CD4-positive, CD25-positive, alpha-beta regulatory T cell (primary cell): ENCODE data around the gene SCN8A. TPM values are rescaled to one million over a fixed set of nuclear protein-coding genes. Genes with fewer than 3 reads are reported as not detected.

Source experiments
- ATAC-seq, 2 donors: fragments of 150-1000 bp; cut with Tn5 transposase; one replicate each; pipeline ENCODE4 v1.10.0; 2021; ENCODE audit warnings: low read depth in 2 of 2, moderate number of reproducible peaks in 2 of 2, moderate library complexity in 1 of 2
- DNase-seq, 3 donors: peaks; one replicate each; pipeline versions ENCODE4 v3.0.0 to v3.0.0-alpha.2; 2012 to 2022; ENCODE audit warnings: mixed read lengths in 1 of 3
- H3K27ac ChIP-seq: one replicate; pipeline ENCODE4 v1.7.0; 2013; ENCODE audit warnings: mild to moderate bottlenecking, low read length; ENCODE audit not compliant: insufficient read depth, poor library complexity, severe bottlenecking
- H3K27me3 ChIP-seq: one replicate; pipeline ENCODE4 v1.7.0; 2013; ENCODE audit warnings: low read length; ENCODE audit not compliant: control insufficient read depth, insufficient read depth
- H3K36me3 ChIP-seq: one replicate; pipeline ENCODE4 v1.7.0; 2013; ENCODE audit warnings: mild to moderate bottlenecking, low read length, moderate library complexity; ENCODE audit not compliant: control insufficient read depth, insufficient read depth
- H3K4me1 ChIP-seq: 2 replicates; pipeline ENCODE4 v1.7.0; 2013; ENCODE audit warnings: mild to moderate bottlenecking, low read length; ENCODE audit not compliant: insufficient read depth, control insufficient read depth, poor library complexity, severe bottlenecking
- H3K4me3 ChIP-seq: one replicate; pipeline ENCODE4 v1.7.0; 2013; ENCODE audit warnings: low read depth, mild to moderate bottlenecking, low read length, moderate library complexity
- H3K9me3 ChIP-seq, 2 experiments: 1 replicate in 1 of 2; 2 replicates in 1 of 2; pipeline ENCODE4 v1.7.0; 2013; ENCODE audit warnings: low read length in 2 of 2, mild to moderate bottlenecking in 1 of 2, moderate library complexity in 1 of 2; ENCODE audit not compliant: control insufficient read depth in 2 of 2
- H3K27ac Mint-ChIP-seq, 3 donors: one replicate each; pipeline ENCODE4 v1.8.0; 2020 to 2022; ENCODE audit warnings: mild to moderate bottlenecking in 3 of 3, mixed read lengths in 3 of 3, moderate library complexity in 2 of 3
- H3K27me3 Mint-ChIP-seq: one replicate; pipeline ENCODE4 v1.8.0; 2022; ENCODE audit warnings: mild to moderate bottlenecking, mixed read lengths
- H3K36me3 Mint-ChIP-seq: one replicate; pipeline ENCODE4 v1.8.0; 2020; ENCODE audit warnings: mixed read lengths
- H3K4me1 Mint-ChIP-seq, 4 donors: one replicate each; pipeline ENCODE4 v1.8.0; 2020 to 2022; ENCODE audit warnings: mixed read lengths in 4 of 4, mild to moderate bottlenecking in 1 of 4
- H3K4me3 Mint-ChIP-seq, 4 donors: one replicate each; pipeline ENCODE4 v1.8.0; 2020 to 2022; ENCODE audit warnings: mild to moderate bottlenecking in 4 of 4, mixed read lengths in 4 of 4, moderate library complexity in 3 of 4
- H3K9me3 Mint-ChIP-seq, 7 donors: one replicate each; pipeline ENCODE4 v1.8.0; 2020 to 2022; ENCODE audit warnings: mixed read lengths in 7 of 7, mild to moderate bottlenecking in 3 of 7, moderate library complexity in 2 of 7
- polyA plus RNA-seq, 4 donors: library from polyadenylated mRNA; unstranded; fragments of 300-500 nt; fragmentation: Illumina TruSeq; gene quantifications; one replicate each; pipeline ENCODE4 v1.2.3, GENCODE V29; 2021
- total RNA-seq: library from RNA; stranded (reverse); gene quantifications from one replicate; pipeline ENCODE4 v1.2.3, GENCODE V29; 2022

The SCN8A gene
- total and polyA plus RNA-seq, 5 donors from 2014 or later = 0.30 to 1.1 (median 0.61) TPM

- ATAC-seq (no peak), DNase-seq (no peak)
- H3K4me3 Mint-ChIP-seq = peak overlapping the region in 1 of 4 donors; percentile 55
Measured at GRCh38 chr12:51722431-51722830, 131.4 kb downstream of the SCN8A start.

GRCh38 chr12:51726161-51726560, 135.1 kb downstream of the SCN8A start:
- Histone ChIP-seq H3K9me3 (no peaks in the 10 kb centered on the region), H3K27ac (no peak overlapping the region), H3K4me1 (peaks cover 4% of the 10 kb centered on the region), H3K27me3 (peaks cover 6% of the 10 kb centered on the region), H3K4me3 (no peak overlapping the region), H3K36me3 (no peaks in the 10 kb centered on the region)
- ATAC-seq (no peak), DNase-seq (no peak)
- H3K27me3 Mint-ChIP-seq = peaks cover 59% of the 10 kb centered on the region
- no peak overlapping the region for H3K27ac Mint-ChIP-seq
- peaks cover 0 to 10% (median 3%) of the 10 kb centered on the region in 4 donors for H3K4me1 Mint-ChIP-seq
- peaks cover 0 to 6% (median 0%) of the 10 kb centered on the region in 7 donors for H3K9me3 Mint-ChIP-seq
- H3K4me3 Mint-ChIP-seq = no peak overlapping the region
- no peaks in the 10 kb centered on the region for H3K36me3 Mint-ChIP-seq

More at GRCh38 chr12:51722431-51722830, 131.4 kb downstream of the SCN8A start:
- H3K9me3 ChIP-seq = no peaks in the 10 kb centered on the region
- peaks cover 47% of the 10 kb centered on the region for H3K27me3 Mint-ChIP-seq
- H3K36me3 ChIP-seq = no peaks in the 10 kb centered on the region
- peaks cover 0 to 2% (median 0%) of the 10 kb centered on the region in 7 donors for H3K9me3 Mint-ChIP-seq
- H3K27ac Mint-ChIP-seq = no peak overlapping the region
- peaks cover 8% of the 10 kb centered on the region for H3K27me3 ChIP-seq
- no peak overlapping the region for H3K27ac ChIP-seq
- peaks cover 0 to 12% (median 3%) of the 10 kb centered on the region in 4 donors for H3K4me1 Mint-ChIP-seq
- no peak overlapping the region for H3K4me3 ChIP-seq
- H3K4me1 ChIP-seq = peaks cover 4% of the 10 kb centered on the region
- H3K36me3 Mint-ChIP-seq = no peaks in the 10 kb centered on the region

- no peak overlapping the region for H3K27ac ChIP-seq
- H3K27me3 ChIP-seq = peaks cover 6% of the 10 kb centered on the region
- H3K4me3 ChIP-seq = no peak overlapping the region
- H3K36me3 ChIP-seq = no peaks in the 10 kb centered on the region
- Mint-ChIP-seq H3K36me3 (no peaks in the 10 kb centered on the region), H3K4me1 (peaks cover 0 to 3% (median 1%) of the 10 kb centered on the region in 4 donors), H3K27ac (no peak overlapping the region), H3K9me3 (peaks cover 0 to 6% (median 0%) of the 10 kb centered on the region in 7 donors), H3K4me3 (no peak overlapping the region), H3K27me3 (peaks cover 59% of the 10 kb centered on the region)
- H3K9me3 ChIP-seq = no peaks in the 10 kb centered on the region
- ATAC-seq = no peak
- no peaks in the 10 kb centered on the region for H3K4me1 ChIP-seq
- DNase-seq = no peak
Measured at GRCh38 chr12:51726931-51727330, 135.9 kb downstream of the SCN8A start.

GRCh38 chr12:51729331-51729730, 138.3 kb downstream of the SCN8A start:
- Histone ChIP-seq H3K27me3 (peaks cover 2% of the 10 kb centered on the region), H3K4me1 (no peaks in the 10 kb centered on the region), H3K9me3 (no peaks in the 10 kb centered on the region), H3K4me3 (no peak overlapping the region), H3K36me3 (no peaks in the 10 kb centered on the region), H3K27ac (no peak overlapping the region)
- no peaks in the 10 kb centered on the region for H3K36me3 Mint-ChIP-seq
- H3K4me3 Mint-ChIP-seq = no peak overlapping the region
- peaks cover 0 to 13% (median 5%) of the 10 kb centered on the region in 7 donors for H3K9me3 Mint-ChIP-seq
- H3K4me1 Mint-ChIP-seq = no peaks in the 10 kb centered on the region
- peaks cover 53% of the 10 kb centered on the region for H3K27me3 Mint-ChIP-seq
- ATAC-seq = no peak
- DNase-seq = no peak
- H3K27ac Mint-ChIP-seq = no peak overlapping the region

GRCh38 chr12:51730745-51731144, 139.7 kb downstream of the SCN8A start:
- Histone ChIP-seq H3K4me1 (no peaks in the 10 kb centered on the region), H3K27ac (no peak overlapping the region), H3K9me3 (no peaks in the 10 kb centered on the region), H3K4me3 (no peak overlapping the region), H3K36me3 (no peaks in the 10 kb centered on the region), H3K27me3 (peaks cover 2% of the 10 kb centered on the region)
- peaks cover 0 to 16% (median 7%) of the 10 kb centered on the region in 7 donors for H3K9me3 Mint-ChIP-seq
- ATAC-seq = no peak
- H3K4me1 Mint-ChIP-seq = no peaks in the 10 kb centered on the region
- no peak for DNase-seq
- H3K36me3 Mint-ChIP-seq = no peaks in the 10 kb centered on the region
- no peak overlapping the region for H3K27ac Mint-ChIP-seq
- H3K4me3 Mint-ChIP-seq = no peak overlapping the region
- H3K27me3 Mint-ChIP-seq = peaks cover 50% of the 10 kb centered on the region

- Mint-ChIP-seq H3K4me1 (no peaks in the 10 kb centered on the region), H3K36me3 (no peaks in the 10 kb centered on the region), H3K9me3 (peaks cover 2 to 26% (median 9%) of the 10 kb centered on the region in 7 donors), H3K27ac (no peak overlapping the region), H3K4me3 (no peak overlapping the region), H3K27me3 (peaks cover 52% of the 10 kb centered on the region)
- no peak overlapping the region for H3K4me3 ChIP-seq
- H3K36me3 ChIP-seq = no peaks in the 10 kb centered on the region
- H3K27me3 ChIP-seq = peaks cover 3% of the 10 kb centered on the region
- H3K4me1 ChIP-seq = no peaks in the 10 kb centered on the region
- ATAC-seq = no peak
- H3K9me3 ChIP-seq = peaks cover 1 to 10% of the 10 kb centered on the region in 2 experiments
- no peak overlapping the region for H3K27ac ChIP-seq
- DNase-seq = no peak
Measured at GRCh38 chr12:51740536-51740935, 149.5 kb downstream of the SCN8A start.

- Mint-ChIP-seq H3K4me3 (no peak overlapping the region), H3K9me3 (peaks cover 2 to 26% (median 9%) of the 10 kb centered on the region in 7 donors), H3K36me3 (no peaks in the 10 kb centered on the region), H3K4me1 (no peaks in the 10 kb centered on the region), H3K27ac (no peak overlapping the region), H3K27me3 (peaks cover 35% of the 10 kb centered on the region)
- no peaks in the 10 kb centered on the region for H3K36me3 ChIP-seq
- ATAC-seq = no peak
- no peak overlapping the region for H3K27ac ChIP-seq
- peaks cover 1 to 10% of the 10 kb centered on the region in 2 experiments for H3K9me3 ChIP-seq
- H3K4me3 ChIP-seq = no peak overlapping the region
- H3K4me1 ChIP-seq = no peaks in the 10 kb centered on the region
- DNase-seq = no peak
- peaks cover 3% of the 10 kb centered on the region for H3K27me3 ChIP-seq
Measured at GRCh38 chr12:51744235-51744634, 153.2 kb downstream of the SCN8A start.

- no peaks in the 10 kb centered on the region for H3K4me1 ChIP-seq
- no peak overlapping the region for H3K4me3 ChIP-seq
- H3K27ac ChIP-seq = no peak overlapping the region
- Mint-ChIP-seq H3K9me3 (peaks cover 2 to 25% (median 9%) of the 10 kb centered on the region in 7 donors), H3K27ac (no peak overlapping the region), H3K4me3 (no peak overlapping the region), H3K4me1 (no peaks in the 10 kb centered on the region), H3K36me3 (no peaks in the 10 kb centered on the region), H3K27me3 (peaks cover 29% of the 10 kb centered on the region)
- peaks cover 3% of the 10 kb centered on the region for H3K27me3 ChIP-seq
- DNase-seq (no peak), ATAC-seq (no peak)
- peaks cover 1 to 10% of the 10 kb centered on the region in 2 experiments for H3K9me3 ChIP-seq
- H3K36me3 ChIP-seq = no peaks in the 10 kb centered on the region
Measured at GRCh38 chr12:51744957-51745356, 153.9 kb downstream of the SCN8A start.
